Keratinocyte (primary cell): ENCODE measurements around the gene MFSD12.

Experiments used
- CTCF ChIP-seq, 3 experiments: IDR thresholded peaks in 1 of 3; conservative IDR thresholded peaks in 1 of 3; optimal IDR thresholded peaks in 1 of 3; 2 replicates in 2 of 3; 3 replicates in 1 of 3; pipeline versions ENCODE3 to v1.5.1; 2011; ENCODE audit warnings: low read length in 3 of 3, mild to moderate bottlenecking in 3 of 3, moderate library complexity in 2 of 3, control low read depth in 1 of 3, inconsistent platforms in 1 of 3; ENCODE audit not compliant: insufficient read depth in 2 of 3; ENCODE audit errors: extremely low read depth in 1 of 3
- EZH2 ChIP-seq: IDR thresholded peaks from one replicate; pipeline ENCODE4 v1.6.1; 2012; ENCODE audit warnings: inconsistent platforms, mild to moderate bottlenecking, low read length, moderate library complexity

- no peak for TF ChIP-seq CTCF (optimal IDR thresholded peaks at IDR 0.05 in 1 of 3, IDR thresholded peaks at IDR 0.05 in 1 of 3, conservative IDR thresholded peaks at IDR 0.05 in 1 of 3; ENCODE audit: extremely low read depth in 1 of 3, insufficient read depth in 2 of 3, low read length in 3 of 3)
- no peak for TF ChIP-seq EZH2
These were observed at the start of gene MFSD12 for GRCh38 chr19:3557461-3558248.
